Neural crest cell (in vitro differentiated cells): ENCODE results near the gene PCDHB13. TPM values are rescaled to one million over a fixed set of nuclear protein-coding genes. Genes with fewer than 3 reads are reported as not detected.
"Not testable (repeated sequence)": the region's sequence is repeated elsewhere in the genome, so short reads cannot be mapped to it uniquely, and the experiment has no call there.

ENCODE experiments used
- DNase-seq: peaks from one replicate; pipeline ENCODE4 v3.0.0; 2021; ENCODE audit warnings: low read depth, mixed read lengths, low spot score
- H3K27ac Mint-ChIP-seq: one replicate; pipeline ENCODE4 v1.8.0; 2021; ENCODE audit warnings: mild to moderate bottlenecking, mixed read lengths; ENCODE audit not compliant: unreplicated experiment
- H3K27me3 Mint-ChIP-seq: 2 replicates; pipeline ENCODE4 v1.8.0; 2021; ENCODE audit warnings: low read depth, mild to moderate bottlenecking, mixed read lengths
- H3K36me3 Mint-ChIP-seq: 2 replicates; pipeline ENCODE4 v1.8.0; 2021; ENCODE audit warnings: low read depth, mild to moderate bottlenecking, mixed read lengths
- H3K4me1 Mint-ChIP-seq: 2 replicates; pipeline ENCODE4 v1.8.0; 2021; ENCODE audit warnings: mixed read lengths
- H3K4me3 Mint-ChIP-seq: one replicate; pipeline ENCODE4 v1.8.0; 2021; ENCODE audit warnings: mild to moderate bottlenecking, mixed read lengths
- H3K9me3 Mint-ChIP-seq: 2 replicates; pipeline ENCODE4 v1.8.0; 2021; ENCODE audit warnings: mixed read lengths
- long read RNA-seq: library from polyadenylated mRNA; unstranded; transcript quantifications from one replicate; pipeline ENCODE4 v2.0.0, GENCODE V29; 2020
- total RNA-seq: library from RNA; stranded (reverse); gene quantifications from 2 replicates; pipeline ENCODE4 v1.2.1, GENCODE V29; 2021
- TF ChIP-seq, protein P1 (sequence below): fragments of 200-600 bp; sonication (generic); conservative IDR thresholded peaks from 2 replicates; pipeline ENCODE4 v1.5.0; 2021; ENCODE audit warnings: antibody characterized with exemption, mild to moderate bottlenecking

The PCDHB13 gene
- 3.6 TPM in 2 replicates for total RNA-seq
- long read RNA-seq, full-length matches to known transcripts = 3 of 3 reads
- long read RNA-seq, partial matches to known transcripts = 0 of 3 reads
- long read RNA-seq, other reads (novel, unspliced or antisense) = 0 of 3 reads

GRCh38 chr5:141213656-141214339 is at the start of gene PCDHB13:
TSS of gene PCDHB13 (plus strand) at chr5:141213919. CDS start at chr5:141214124, 205 bp downstream.
- DNase-seq = peak; percentile 11
- peaks cover 51% of the 10 kb centered on the region for H3K36me3 Mint-ChIP-seq
- H3K27me3 Mint-ChIP-seq, H3K4me1 Mint-ChIP-seq, H3K27ac Mint-ChIP-seq: not testable (repeated sequence)
- H3K4me3 Mint-ChIP-seq = peak within 1 kb of the TSS; percentile 41
- H3K9me3 Mint-ChIP-seq = peaks cover 20% of the 10 kb centered on the region
- TF ChIP-seq, protein P1, sequence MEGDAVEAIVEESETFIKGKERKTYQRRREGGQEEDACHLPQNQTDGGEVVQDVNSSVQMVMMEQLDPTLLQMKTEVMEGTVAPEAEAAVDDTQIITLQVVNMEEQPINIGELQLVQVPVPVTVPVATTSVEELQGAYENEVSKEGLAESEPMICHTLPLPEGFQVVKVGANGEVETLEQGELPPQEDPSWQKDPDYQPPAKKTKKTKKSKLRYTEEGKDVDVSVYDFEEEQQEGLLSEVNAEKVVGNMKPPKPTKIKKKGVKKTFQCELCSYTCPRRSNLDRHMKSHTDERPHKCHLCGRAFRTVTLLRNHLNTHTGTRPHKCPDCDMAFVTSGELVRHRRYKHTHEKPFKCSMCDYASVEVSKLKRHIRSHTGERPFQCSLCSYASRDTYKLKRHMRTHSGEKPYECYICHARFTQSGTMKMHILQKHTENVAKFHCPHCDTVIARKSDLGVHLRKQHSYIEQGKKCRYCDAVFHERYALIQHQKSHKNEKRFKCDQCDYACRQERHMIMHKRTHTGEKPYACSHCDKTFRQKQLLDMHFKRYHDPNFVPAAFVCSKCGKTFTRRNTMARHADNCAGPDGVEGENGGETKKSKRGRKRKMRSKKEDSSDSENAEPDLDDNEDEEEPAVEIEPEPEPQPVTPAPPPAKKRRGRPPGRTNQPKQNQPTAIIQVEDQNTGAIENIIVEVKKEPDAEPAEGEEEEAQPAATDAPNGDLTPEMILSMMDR = peak; percentile 52

DNA sequence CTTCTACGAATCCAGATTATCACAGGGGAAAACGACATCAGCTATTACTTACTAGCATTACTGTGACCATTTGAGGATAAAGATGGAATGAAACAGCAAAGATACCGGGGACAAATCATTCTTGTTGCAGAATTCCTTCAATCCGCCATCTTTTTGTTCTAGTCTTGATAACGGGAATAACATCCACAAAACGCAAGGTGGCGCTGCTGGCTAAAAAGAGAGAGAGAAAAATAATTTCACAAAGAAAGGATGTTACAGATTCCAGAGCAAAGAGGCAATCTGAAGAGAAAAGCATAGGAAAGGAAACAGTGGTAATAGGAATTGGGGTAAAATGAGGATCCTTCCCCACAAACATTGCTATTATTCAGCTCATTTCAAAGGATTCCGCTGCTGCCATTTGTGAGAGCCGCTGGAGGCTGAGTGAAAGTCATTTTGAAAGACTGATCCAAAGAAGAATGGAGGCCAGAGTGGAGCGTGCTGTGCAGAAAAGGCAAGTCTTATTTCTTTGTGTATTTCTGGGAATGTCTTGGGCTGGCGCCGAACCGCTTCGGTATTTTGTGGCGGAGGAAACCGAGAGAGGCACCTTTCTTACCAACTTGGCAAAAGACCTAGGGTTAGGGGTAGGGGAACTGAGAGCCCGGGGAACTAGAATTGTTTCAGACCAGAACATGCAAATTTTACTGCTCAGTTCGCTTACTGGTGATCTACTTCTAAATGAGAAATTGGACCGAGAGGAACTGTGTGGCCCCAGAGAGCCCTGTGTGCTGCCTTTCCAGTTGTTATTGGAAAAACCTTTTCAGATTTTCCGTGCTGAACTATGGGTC is 41.1 kb upstream of the PCDHB13 start, which contains the start of gene PCDHB7:
PCDHB7 (plus strand) TSS at position 264 of the 824 bp plus-strand sequence; CDS start at position 456, 192 bp downstream.
- peak; percentile 12 for DNase-seq
- Mint-ChIP-seq H3K4me3 (no peak within 1 kb of the TSS), H3K27ac (no peak within 1 kb of the TSS), H3K36me3 (peaks cover 30% of the 10 kb centered on the region), H3K9me3 (peaks cover 23% of the 10 kb centered on the region), H3K4me1 (no peaks in the 10 kb centered on the region), H3K27me3 (peaks cover 4% of the 10 kb centered on the region)
- TF ChIP-seq, protein P1 = peak; percentile 36

GRCh38 chr5:141174291-141175104 is 39.2 kb upstream of the PCDHB13 start:
- H3K9me3 Mint-ChIP-seq = peaks cover 13% of the 10 kb centered on the region
- not testable (repeated sequence) for H3K4me1 Mint-ChIP-seq, H3K27ac Mint-ChIP-seq, H3K4me3 Mint-ChIP-seq, DNase-seq, H3K27me3 Mint-ChIP-seq
- H3K36me3 Mint-ChIP-seq = peaks cover 26% of the 10 kb centered on the region

GRCh38 chr5:141175933-141176332 is 37.8 kb upstream of the PCDHB13 start:
- Mint-ChIP-seq H3K36me3 (peaks cover 21% of the 10 kb centered on the region), H3K27ac (no peak overlapping the region), H3K9me3 (peaks cover 9% of the 10 kb centered on the region), H3K4me3 (no peak overlapping the region), H3K27me3 (no peaks in the 10 kb centered on the region), H3K4me1 (no peaks in the 10 kb centered on the region)
- DNase-seq = no peak
- TF ChIP-seq, protein P1 = no peak

GRCh38 chr5:141177577-141178191 is 36.0 kb upstream of the PCDHB13 start, which contains the start of gene PCDHB8:
TSS of gene PCDHB8 (plus strand) at chr5:141177790. CDS start at chr5:141178035, 245 bp downstream.
- H3K36me3 Mint-ChIP-seq = peaks cover 28% of the 10 kb centered on the region
- not testable (repeated sequence) for DNase-seq, H3K4me1 Mint-ChIP-seq, H3K27me3 Mint-ChIP-seq, H3K27ac Mint-ChIP-seq, H3K4me3 Mint-ChIP-seq
- peaks cover 15% of the 10 kb centered on the region for H3K9me3 Mint-ChIP-seq

DNA sequence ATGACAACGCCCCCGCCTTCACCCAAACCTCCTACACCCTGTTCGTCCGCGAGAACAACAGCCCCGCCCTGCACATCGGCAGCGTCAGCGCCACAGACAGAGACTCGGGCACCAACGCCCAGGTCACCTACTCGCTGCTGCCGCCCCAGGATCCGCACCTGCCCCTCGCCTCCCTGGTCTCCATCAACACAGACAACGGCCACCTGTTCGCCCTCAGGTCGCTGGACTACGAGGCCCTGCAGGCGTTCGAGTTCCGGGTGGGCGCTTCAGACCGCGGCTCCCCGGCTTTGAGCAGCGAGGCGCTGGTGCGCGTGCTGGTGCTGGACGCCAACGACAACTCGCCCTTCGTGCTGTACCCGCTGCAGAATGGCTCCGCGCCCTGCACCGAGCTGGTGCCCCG is 34.3 kb upstream of the PCDHB13 start:
- H3K4me3 Mint-ChIP-seq, H3K27ac Mint-ChIP-seq, H3K27me3 Mint-ChIP-seq, DNase-seq, H3K4me1 Mint-ChIP-seq: not testable (repeated sequence)
- Mint-ChIP-seq H3K36me3 (peaks cover 28% of the 10 kb centered on the region), H3K9me3 (peaks cover 15% of the 10 kb centered on the region)

DNA sequence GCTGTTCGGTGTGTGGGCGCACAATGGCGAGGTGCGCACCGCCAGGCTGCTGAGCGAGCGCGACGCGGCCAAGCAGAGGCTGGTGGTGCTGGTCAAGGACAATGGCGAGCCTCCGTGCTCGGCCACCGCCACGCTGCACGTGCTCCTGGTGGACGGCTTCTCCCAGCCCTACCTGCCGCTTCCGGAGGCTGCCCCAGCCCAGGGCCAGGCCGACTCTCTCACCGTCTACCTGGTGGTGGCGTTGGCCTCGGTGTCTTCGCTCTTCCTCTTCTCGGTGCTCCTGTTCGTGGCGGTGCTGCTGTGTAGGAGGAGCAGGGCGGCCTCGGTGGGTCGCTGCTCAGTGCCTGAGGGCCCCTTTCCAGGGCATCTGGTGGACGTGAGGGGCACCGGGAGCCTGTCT is 33.8 kb upstream of the PCDHB13 start:
- H3K27ac Mint-ChIP-seq, H3K4me1 Mint-ChIP-seq, DNase-seq, H3K27me3 Mint-ChIP-seq, H3K4me3 Mint-ChIP-seq: not testable (repeated sequence)
- peaks cover 31% of the 10 kb centered on the region for H3K36me3 Mint-ChIP-seq
- H3K9me3 Mint-ChIP-seq = peaks cover 16% of the 10 kb centered on the region
